GM23338 (cell line): ENCODE data around the gene SPCS2.

Experiments
- CTCF ChIP-seq, 2 experiments: fragments of 200-600 bp in 1 of 2; sonication (generic) in 1 of 2; conservative IDR thresholded peaks; 2 replicates each; pipeline versions ENCODE4 v1.5.1 to v1.6.1; 2016 to 2017; ENCODE audit warnings: antibody characterized with exemption in 2 of 2, low read depth in 2 of 2, mild to moderate bottlenecking in 2 of 2, moderate library complexity in 1 of 2
- EZH2 ChIP-seq: fragments of 200-600 bp; sonication (generic); IDR thresholded peaks from one replicate; pipeline ENCODE4 v1.8.0; 2017; ENCODE audit warnings: antibody characterized with exemption, mild to moderate bottlenecking, low read depth; ENCODE audit not compliant: unreplicated experiment
- JUNB ChIP-seq: IDR thresholded peaks from one replicate; pipeline ENCODE4 v1.6.1; 2016; ENCODE audit warnings: antibody characterized with exemption; ENCODE audit not compliant: unreplicated experiment

GRCh38 chr11:75024068-75024449 lies 75.0 kb downstream of the SPCS2 start:
- TF ChIP-seq CTCF (conservative IDR thresholded peaks at IDR 0.05; ENCODE audit: low read depth in 2 of 2) (no peak), JUNB (no peak), EZH2 (no peak)
